LoVo (cell line): ENCODE results near the gene GPR26.

Source experiments
- DNase-seq: peaks from one replicate; pipeline ENCODE4 v3.0.0-alpha.2; 2016; ENCODE audit warnings: low spot score

GPR26 gene

DNA sequence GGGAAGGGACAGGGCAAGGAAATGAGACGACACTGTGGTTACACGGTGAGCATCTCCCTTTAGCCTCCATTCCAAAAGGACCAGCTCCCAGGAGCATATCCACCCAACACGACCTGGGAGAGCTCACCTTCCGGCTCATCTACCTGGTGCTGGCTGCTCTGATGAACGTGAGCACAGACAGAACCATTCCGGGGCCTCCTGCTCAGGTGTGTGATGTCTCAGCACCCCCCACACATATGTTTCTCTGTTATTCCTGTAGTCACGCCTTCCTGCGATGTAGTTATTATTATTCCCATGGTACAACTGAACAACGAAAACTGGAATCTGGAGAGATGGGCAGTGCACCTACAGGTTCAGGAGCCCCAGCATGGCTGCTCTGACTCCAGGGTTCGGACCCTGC lies 20.5 kb upstream of the GPR26 start:
- no peak for DNase-seq

DNA sequence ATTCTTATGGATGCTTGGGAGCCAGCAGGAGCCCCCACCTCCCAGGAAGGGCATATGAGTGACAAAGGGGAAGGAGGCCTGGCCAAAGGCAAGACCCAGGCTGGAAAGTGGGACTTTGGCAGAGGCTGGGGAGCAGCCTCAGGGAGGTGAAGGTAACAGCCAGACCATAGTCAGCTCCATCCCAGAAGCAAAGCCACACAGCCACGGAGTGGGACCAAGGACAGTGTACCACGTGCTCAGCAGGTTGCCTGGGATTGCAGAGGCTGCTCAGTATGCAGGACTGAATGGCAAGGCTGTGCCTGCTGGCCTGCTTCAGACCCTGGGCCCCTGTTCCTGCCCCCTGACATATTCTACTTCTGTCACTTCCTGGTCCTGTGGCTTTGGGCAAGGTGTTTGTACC lies 17.6 kb upstream of the GPR26 start:
- DNase-seq: no peak

DNA sequence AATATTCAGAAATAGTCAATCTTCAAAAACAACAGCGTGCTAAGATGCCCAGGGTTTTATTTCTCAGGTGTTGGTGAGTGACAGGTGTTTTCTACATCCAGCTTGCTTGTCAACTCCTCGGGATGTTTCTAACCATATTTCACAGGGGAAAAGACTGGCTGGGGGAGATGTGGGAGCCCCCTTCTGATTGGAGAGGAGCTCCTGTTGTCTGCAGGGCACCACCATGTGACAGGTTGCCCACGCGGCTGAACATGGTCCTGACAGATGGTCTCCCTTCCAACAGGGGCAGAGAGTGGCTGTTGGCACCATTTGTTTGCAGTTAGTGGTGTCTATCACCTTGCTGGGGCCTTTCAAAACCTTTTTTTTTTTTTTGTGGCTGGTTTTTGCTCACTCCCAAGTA lies 16.5 kb upstream of the GPR26 start:
- no peak for DNase-seq

DNA sequence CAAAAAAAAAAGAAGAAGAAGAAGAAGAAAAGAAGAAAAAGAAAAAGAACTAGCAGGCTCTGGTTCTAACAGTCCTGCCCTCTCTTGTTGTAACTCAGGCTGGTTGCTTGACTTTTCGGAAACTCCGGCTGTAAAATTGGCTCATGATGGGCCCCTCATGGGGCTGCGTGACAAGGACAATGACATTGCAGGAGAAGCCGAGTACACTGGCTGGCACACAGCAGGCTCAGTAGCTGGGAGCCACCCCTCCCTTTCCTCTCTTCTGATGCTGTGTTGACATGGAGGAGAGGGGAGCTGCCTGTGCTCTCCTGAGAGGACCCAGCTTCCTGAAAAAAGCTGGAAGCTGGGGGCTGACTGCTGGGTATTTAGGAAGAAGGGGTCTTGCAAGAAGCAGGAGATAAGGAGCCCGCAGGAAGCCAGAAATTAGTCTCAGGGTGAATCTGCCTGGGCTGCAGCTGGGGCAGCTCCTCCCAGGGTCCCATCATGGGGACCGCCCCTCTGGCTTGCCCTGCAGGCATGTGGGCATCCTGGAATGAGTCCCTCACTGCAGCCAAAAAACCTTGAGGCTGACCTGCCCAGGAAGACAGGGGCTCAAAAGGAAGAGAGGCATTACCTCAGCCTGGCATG lies 14.6 kb upstream of the GPR26 start:
- DNase-seq: no peak

DNA sequence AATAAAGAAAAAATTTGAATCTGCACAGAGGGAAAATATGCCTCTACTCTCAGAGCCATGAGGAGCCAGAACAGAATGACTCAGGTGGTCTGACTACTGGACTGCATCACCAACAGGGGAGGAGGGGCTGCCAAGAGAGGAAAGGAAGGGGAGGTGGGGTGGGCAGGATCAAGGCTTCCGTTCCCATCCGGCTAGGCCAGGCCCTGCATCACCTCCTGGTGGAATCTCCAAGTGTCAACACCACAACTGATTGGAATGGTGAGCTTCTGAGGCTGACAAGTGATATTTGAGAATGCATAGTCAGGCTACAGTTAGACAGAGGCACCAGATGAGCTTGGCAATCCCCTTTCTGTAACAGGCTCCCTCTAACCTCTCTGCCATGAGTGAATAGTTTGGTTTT lies 10.4 kb upstream of the GPR26 start:
- no peak for DNase-seq

DNA sequence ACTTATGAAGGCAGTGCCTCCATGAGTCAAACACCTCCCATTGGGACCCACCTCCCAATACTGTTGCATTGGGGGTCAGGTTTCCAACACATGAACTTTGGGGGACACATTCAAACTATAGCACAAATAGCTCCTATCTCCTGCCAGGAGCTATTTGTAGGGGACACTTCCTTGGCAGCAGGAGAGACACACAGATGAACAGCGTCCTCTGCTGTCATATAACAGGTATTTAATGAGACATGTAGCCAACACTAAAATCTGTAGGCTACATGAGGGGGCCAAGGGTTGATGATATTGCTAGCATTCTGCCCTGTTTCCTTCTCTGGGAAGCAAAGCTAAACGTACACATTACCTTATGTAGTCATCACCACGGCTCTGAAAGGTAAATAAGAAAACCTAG lies 2.6 kb upstream of the GPR26 start:
- DNase-seq: no peak

DNA sequence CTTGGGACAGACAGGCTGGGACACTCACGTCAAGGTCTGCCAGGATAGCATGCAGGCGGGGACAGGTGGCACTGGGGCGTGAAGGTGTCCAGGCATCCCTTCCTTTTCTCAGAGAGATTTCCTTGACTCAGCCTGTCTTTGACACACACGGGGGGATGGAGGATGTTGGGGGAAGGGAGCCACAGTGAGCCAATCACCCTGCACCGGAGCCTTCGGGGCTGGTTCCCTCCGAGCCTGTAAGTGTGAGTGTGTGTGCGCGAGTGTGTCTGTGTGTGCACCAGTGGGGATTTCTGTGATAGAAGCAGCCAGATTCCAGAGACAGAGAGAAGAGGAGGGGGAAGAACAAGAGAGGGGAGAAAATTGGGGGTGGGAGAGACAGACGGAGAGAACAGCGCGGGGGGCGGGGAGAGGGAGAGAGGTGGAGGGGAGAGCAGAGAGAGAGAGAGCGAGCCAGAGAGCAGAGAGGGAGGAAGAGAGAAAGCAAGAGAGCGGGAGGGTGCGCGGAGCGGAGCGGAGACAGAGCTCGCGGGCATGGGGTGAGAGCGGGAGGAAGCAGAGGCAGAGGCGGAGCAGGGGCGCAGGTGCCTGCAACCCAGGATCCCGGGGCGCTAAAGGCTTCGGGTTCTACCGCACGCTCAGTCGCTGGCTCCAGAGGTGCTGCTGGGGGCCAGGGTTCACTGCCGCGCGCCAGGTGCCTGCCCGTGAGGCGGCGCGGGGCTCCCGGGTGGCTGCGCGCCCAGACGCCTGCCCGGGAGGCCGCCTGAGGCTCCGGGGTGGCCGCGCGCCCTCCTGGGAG lies 466 bp upstream of the GPR26 start:
- no peak for DNase-seq

DNA sequence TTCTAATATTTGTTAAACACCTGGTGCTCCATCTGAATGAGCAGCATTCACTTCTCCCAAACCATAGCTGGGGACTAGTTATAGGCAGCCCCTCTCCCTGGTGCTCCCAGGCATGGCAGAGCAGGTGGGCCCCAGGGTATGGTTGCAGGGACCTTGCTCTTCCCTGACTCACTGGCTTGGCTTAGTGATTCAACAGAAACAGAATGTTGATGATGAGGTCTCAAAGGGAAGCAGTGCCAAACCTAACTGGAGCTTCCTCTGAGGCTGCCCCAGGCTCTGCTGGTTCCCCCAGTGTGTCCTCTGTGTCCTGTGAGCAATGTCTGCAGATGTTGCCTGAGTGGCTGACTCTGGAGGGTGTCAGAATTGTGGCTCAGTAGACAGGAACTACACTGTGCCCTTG lies 3.7 kb downstream of the GPR26 start:
- DNase-seq: no peak

DNA sequence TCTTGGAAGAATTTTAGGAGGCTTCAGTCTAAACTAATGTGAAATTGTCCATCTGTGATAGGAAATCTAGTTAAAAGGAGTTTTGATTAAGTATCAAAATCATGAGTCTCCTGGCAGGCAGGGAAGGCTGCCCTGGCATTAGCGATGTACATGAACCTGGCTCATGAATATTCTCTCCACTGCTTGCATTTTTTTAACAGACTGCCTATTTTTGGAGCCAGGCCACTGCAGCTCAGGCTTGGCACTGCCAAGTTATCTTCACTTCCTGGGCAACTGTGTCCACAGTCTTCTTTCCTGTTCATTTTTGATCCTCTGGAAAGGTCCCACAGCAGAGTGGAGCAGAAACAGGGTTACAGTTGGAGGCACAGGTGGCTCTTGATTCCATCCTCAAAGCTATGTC lies 7.0 kb downstream of the GPR26 start:
- no peak for DNase-seq

DNA sequence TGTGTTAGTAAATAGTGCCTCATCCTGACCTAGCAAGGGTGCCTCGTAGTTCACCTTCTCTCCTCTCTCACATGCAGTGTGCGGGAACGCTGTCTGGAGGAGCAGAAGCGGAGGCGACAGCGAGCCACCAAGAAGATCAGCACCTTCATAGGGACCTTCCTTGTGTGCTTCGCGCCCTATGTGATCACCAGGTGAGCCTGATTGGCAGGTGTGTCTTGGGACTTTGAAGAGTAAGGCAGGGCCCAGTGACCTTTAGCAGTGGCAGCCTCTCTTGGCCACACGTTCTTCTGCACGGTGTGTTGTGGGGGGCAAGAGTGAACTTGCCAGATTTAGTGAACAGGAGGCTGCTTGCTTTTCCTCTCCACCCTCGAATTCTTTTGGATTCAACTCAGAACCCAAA lies 8.6 kb downstream of the GPR26 start:
- DNase-seq: no peak

DNA sequence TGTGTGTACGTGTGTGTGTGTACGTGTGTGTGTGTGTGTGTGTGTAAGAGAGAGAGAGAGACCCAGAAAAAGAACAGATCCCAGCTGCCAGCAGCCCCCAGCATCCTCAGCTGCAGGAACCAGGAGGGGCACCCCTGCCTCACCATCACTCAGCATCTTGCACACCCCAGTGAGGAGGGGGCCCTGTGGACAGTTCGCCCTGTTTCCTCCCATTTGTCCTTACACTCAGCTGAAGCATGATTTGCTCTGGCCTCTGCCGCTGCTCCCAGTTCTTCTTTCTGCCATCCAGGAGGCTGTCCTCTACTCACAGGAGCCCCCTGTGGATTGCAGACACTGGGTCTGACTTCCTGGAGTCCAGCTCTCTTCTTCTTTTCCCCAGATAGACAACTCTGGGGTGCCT lies 9.7 kb downstream of the GPR26 start:
- DNase-seq: no peak

DNA sequence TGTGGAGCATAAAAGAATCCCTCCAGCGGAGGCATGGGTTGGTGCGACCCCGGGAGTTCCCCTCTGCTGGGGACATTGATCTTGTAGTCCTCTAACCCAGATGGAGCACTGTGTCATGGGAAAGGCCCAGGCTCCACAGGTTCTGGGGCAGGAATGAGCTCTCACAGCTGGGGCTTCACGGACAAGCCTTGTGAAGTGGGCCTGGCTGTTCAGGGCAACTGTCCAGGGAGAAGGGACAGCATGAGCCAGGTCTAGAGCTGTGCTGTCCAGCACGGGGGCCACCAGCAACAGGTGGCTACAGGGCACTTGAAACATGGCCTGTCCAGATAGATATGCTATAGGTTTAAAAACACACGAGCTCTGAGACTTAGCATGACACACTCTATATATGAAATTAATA lies 11.4 kb downstream of the GPR26 start:
- no peak for DNase-seq

DNA sequence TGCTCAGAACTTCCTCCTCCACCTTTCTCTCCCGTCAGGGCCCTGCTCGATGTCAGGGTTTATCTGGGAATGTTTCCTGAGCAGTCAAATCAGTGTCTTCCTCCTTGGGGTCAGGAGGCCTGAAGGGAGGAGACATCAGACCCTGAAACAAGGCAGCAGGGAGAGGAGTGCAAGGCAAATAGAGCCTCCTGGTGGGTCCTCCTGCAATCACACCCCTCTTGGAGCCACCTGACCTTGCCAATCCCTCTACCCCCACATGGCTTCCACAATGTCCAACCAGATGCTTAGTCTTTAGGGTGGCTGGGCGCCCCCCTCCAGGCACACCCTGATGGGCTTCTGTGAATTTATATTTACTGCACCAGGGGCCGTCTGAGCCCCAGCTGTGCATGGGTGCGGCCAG lies 12.2 kb downstream of the GPR26 start:
- no peak for DNase-seq

DNA sequence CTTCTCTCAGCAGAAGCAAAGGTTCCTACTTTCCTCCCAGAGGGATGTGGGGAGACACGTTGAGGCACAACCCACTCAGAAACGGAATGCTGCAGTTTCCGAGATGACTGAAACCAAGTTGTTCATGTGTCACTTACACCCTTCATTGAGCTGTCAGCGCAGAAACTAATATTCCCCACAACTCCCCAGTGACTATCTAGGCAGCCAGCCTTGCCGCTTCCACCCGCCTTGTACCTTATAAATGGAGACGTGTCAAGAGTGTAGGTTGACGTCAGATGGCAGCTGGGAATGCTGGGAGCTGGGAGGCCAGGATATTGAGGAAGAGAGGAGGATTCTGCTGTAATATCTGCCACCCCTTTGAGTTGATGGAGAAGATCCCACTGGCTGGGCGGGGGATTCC lies 15.1 kb downstream of the GPR26 start:
- DNase-seq: no peak

DNA sequence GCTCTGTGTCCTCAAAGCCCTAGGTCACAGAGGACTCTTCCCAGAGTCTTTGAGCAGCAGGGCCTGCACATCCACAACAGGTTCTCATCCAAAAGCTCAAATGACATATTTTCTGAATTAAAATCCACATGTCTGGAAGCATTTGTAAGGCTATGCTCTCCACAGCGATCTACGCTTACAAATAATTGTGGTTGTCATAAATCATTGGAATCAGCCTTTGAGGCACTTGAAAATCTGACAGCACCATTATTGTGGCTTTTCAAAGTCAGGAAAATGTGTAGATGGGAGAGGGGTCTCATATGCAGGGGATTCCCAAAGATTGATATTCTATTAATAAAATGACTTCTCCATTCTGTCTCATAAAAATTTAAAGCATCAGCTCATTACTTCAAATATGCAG lies 16.3 kb downstream of the GPR26 start:
- DNase-seq: no peak

DNA sequence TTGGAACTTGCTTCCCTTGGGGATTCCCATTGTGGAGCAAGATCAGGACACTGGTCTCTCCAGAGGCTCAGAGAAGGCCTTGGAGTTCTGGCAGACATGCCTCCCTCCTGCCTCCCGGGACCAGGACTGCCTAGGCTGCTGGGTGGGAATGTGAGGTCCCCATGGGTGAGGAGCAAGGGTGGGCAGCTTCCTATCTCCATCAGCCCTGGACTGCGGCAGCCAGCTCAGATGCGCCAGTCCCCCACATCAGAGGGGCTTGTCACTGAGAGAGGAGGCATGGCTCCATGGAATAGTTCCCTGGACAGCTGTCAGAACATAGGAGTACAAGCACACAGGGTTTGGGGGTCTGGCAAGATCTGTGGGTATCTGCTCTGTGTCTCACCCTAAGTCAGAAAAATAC lies 17.3 kb downstream of the GPR26 start:
- DNase-seq: no peak

DNA sequence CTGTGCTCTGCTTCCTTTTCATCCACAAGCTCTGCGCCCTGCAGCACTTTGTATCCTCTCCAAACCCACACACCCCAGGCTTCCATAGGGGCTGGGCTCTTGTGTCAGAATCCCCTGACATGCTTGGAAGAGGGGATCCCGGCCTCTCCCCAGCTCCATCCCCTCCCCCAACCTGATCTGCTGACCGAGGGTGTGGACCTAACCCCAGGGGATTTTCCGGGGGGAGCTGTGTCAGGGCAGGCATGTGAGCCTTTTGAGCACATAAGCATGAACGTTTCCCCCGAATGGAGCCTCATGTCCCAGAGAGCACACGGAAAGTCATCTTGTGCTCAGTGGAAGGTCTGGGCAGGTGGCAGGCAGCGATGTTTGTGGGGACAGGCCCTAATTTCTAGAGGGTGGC lies 17.7 kb downstream of the GPR26 start:
- no peak for DNase-seq

DNA sequence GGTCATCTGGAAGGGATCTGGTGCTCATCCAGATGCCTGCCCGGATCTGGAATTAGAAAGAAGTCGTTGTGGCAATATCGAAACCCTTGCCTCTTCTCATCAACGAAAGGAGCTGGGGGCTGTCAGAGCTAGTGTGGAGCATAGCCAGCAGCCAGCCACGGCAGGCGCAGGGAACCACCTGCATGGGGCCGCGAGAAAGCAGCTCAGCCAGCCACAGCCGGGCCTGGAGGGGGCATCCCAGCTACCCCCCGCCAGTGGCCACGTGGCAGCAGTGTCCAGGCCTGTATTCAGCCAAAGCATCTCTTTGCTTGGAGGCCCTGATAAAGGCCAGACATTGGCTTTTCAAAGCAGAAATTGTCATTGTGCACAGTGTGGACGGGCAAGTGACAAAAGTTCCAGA lies 19.1 kb downstream of the GPR26 start:
- DNase-seq: no peak

DNA sequence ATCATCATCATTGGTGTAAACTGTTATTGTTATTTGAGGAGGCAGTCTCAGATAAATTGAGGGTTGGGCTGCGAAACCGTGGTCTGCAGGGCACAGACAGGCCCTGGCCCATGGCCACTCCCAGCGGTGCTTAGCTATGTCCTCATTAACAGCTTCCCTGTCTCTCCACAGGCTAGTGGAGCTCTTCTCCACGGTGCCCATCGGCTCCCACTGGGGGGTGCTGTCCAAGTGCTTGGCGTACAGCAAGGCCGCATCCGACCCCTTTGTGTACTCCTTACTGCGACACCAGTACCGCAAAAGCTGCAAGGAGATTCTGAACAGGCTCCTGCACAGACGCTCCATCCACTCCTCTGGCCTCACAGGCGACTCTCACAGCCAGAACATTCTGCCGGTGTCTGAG lies 21.6 kb downstream of the GPR26 start:
- no peak for DNase-seq

DNA sequence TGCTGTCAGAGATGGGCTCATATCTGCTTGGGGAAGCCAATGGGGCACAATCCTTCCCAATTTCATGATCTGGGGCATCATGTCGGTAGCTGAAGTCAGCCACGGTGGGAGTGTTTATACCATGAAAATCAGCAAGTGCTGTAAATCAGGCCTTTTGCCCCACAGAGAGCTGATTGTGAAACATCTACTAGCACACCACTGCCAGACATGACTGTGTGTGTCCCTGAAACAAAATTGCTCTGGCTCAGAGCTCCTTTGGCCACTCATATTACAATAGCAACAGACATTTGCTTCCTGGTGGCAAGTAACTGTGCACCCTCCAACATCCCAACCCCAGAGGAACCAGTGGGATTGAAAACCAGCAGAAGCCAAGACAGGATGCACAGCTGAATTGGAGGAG lies 23.7 kb downstream of the GPR26 start:
- DNase-seq: no peak

DNA sequence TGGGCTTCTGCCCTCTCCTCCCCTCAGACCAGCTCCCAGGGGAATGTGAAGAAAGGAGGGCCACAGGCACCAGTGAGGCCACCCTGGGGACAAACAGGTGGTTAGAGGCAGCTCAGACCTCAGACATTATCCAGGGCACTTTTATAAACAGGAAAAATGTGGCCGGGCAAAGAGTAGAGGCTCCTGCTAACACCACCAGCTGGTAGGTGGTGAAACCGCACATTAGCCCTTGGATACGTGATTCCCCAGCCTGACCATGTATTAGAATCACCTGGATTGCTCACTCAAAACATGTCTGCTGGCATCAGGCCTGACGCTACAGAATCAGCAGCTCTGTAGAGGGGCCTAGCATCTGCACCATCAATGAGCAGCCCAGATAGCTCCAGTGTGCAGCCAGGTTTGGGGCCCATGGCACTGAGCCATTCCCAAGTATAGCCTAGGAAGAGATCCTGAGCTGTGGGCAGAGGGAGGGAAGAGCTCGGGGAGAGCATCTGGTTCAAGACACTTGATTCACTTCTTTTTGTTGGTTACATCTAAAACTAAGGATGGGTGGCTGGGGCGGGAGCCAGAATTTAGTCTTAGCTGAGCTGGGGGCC lies 37.1 kb downstream of the GPR26 start:
- DNase-seq: no peak

DNA sequence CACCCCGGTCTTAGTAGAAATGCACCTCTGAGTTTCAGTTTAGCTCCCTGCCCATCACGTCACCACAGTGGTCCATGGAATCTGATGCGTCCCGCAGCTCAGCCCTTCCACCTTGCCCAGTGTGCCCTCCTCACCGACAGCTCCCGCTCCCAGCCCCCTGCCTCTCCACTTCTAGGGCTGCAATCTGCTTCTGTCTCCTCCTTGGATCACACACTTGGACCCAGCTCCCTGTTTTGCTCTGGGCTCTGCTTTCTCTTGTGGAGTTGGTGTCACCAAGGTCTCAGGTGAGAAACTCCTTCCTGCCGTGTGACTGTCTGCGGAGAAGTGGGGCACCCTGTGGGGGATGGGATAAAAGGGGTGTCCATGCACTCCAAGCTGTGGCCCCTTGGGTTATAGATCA lies 37.9 kb downstream of the GPR26 start:
- DNase-seq: no peak

DNA sequence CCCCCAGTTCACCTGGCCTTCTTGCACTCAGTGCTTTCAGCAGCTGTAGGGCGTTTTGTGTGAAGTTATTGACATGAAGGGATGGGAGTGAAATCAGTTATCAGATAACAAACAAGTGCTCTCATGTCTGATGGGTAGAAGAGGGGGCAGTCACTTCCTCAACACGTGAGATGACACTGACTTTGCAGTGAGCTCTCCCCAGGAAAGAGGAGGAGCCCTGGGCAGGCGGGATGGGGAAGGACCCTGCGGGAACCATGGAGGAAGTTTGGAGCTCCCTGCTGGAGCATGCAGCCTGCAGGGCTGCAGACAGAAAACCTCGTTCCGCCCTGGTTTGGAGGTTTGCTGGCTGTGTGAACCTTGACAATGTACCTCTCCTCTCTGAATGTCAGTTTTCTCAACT lies 38.7 kb downstream of the GPR26 start:
- DNase-seq: no peak

DNA sequence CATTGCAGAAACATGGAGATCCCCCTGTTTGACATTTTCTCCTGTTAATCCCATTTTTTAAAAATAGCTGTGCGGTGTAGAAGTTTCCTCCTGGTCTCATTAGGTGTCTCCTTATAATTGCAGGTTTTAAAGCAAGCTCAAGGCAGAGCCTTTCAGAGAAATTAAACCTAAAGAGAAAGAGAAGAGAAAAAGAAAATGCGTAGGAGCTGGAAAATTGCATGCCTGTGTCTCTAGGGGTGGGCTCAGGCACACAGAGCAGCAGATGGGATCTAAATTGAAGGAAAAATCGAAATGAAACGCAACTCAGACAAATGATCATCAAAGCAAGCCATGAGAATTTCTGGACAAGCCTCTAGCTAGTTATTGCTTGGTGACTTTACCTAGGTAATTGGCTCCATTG lies 40.1 kb downstream of the GPR26 start:
- DNase-seq: no peak
